ENCODE measurements around the gene SAT2. TPM values are rescaled to one million over a fixed set of nuclear protein-coding genes. Genes with fewer than 3 reads are reported as not detected.
A peak's percentile ranks its signal among the peaks of the same experiment; 100 is the strongest.

SAT2 gene
- total RNA-seq, 1 donor from 2014 or later, result 47.2 TPM

DNA sequence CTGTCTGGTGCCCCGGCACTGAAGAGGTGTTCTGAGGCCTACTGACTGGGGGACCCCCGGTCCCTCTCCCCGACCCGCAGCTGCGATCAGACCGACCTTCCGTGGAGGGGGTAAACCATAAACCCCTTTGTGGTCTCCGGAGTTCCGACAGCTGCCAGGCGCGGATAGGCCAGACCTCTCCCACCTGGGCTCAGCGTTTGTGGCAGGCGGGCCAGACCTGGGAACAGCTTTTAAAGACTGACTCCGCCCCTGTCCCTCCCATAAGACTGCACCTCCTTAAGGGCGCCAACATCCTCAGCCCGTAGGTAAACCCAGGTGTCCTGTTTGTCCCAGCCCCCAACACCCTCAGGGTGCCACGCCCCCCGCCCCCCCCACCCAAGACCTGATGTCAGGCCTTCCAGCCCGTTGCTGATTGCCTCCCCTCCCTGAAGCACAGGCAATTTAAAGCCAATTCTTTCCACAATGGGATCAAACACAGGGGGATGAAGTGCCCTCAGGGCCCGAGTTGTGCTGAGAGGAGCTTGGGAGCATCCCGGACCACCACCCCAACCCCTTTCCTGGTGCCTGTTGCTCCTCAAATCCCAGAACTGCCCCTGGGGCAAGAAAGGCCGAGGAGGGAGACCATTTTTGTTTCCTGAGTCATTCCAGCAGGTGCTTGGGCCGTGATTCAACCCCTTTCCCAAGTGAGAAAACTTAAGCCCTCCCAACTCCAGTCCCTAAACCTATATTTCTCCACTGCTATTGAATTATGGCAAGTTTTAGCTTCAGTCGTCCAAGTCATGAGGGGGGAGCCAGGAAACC lies 37.5 kb downstream of the SAT2 start, which contains the start of gene SOX15:
Gene SOX15 (minus strand): TSS at position 204 of the 801 bp plus-strand sequence. CDS start 418 bp downstream, outside the sequence.
- peak within 1 kb of the TSS; percentile 76 for H3K9ac ChIP-seq (ENCODE audit: low read length)
- H3K9me3 Mint-ChIP-seq (ENCODE audit: unreplicated experiment), result no peaks in the 10 kb centered on the region
- peaks cover 25% of the 10 kb centered on the region for H3K36me3 ChIP-seq (ENCODE audit: insufficient read depth, low read length)
- FAIRE-seq, result no peak
- H3K79me2 ChIP-seq (ENCODE audit: insufficient read depth, low read length), result peaks cover 34% of the 10 kb centered on the region
- no peaks in the 10 kb centered on the region for H3K27me3 ChIP-seq (ENCODE audit: insufficient read depth, low read length)
- peaks cover 41% of the 10 kb centered on the region for H4K20me1 ChIP-seq (ENCODE audit: insufficient read depth, low read length)
- peak within 1 kb of the TSS; percentile 82 for H3K27ac ChIP-seq (ENCODE audit: low read depth, low read length)
- no peak for TF ChIP-seq EZH2 (IDR thresholded peaks at IDR 0.05; ENCODE audit: insufficient read depth, low read length)
- TF ChIP-seq, protein P1, sequence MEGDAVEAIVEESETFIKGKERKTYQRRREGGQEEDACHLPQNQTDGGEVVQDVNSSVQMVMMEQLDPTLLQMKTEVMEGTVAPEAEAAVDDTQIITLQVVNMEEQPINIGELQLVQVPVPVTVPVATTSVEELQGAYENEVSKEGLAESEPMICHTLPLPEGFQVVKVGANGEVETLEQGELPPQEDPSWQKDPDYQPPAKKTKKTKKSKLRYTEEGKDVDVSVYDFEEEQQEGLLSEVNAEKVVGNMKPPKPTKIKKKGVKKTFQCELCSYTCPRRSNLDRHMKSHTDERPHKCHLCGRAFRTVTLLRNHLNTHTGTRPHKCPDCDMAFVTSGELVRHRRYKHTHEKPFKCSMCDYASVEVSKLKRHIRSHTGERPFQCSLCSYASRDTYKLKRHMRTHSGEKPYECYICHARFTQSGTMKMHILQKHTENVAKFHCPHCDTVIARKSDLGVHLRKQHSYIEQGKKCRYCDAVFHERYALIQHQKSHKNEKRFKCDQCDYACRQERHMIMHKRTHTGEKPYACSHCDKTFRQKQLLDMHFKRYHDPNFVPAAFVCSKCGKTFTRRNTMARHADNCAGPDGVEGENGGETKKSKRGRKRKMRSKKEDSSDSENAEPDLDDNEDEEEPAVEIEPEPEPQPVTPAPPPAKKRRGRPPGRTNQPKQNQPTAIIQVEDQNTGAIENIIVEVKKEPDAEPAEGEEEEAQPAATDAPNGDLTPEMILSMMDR (IDR thresholded peaks at IDR 0.05; ENCODE audit: insufficient read depth, low read depth, low read length), result no peak
- H3K4me3 Mint-ChIP-seq (ENCODE audit: unreplicated experiment), result peak within 1 kb of the TSS; percentile 54
- no peaks in the 10 kb centered on the region for H3K27me3 Mint-ChIP-seq (ENCODE audit: low read depth, unreplicated experiment)
- H3K4me1 ChIP-seq (ENCODE audit: insufficient read depth, low read length), result peaks cover 50% of the 10 kb centered on the region
- no peak within 1 kb of the TSS for H2AFZ ChIP-seq (ENCODE audit: low read depth, low read length)
- peaks cover 25% of the 10 kb centered on the region for H3K36me3 Mint-ChIP-seq (ENCODE audit: low read depth, unreplicated experiment)
- peak; percentile 35 for DNase-seq (ENCODE audit: low read depth)
- no peaks in the 10 kb centered on the region for H3K9me3 ChIP-seq (ENCODE audit: insufficient read depth, low read depth, low read length)
- peak within 1 kb of the TSS; percentile 85 for H3K27ac Mint-ChIP-seq (ENCODE audit: unreplicated experiment)
- peaks cover 43% of the 10 kb centered on the region for H3K4me1 Mint-ChIP-seq (ENCODE audit: low read depth, unreplicated experiment)
- peak within 1 kb of the TSS; percentile 81 for H3K4me2 ChIP-seq (ENCODE audit: low read length)
- no peak within 1 kb of the TSS for H3K4me3 ChIP-seq (ENCODE audit: insufficient read depth, low read depth, low read length)

DNA sequence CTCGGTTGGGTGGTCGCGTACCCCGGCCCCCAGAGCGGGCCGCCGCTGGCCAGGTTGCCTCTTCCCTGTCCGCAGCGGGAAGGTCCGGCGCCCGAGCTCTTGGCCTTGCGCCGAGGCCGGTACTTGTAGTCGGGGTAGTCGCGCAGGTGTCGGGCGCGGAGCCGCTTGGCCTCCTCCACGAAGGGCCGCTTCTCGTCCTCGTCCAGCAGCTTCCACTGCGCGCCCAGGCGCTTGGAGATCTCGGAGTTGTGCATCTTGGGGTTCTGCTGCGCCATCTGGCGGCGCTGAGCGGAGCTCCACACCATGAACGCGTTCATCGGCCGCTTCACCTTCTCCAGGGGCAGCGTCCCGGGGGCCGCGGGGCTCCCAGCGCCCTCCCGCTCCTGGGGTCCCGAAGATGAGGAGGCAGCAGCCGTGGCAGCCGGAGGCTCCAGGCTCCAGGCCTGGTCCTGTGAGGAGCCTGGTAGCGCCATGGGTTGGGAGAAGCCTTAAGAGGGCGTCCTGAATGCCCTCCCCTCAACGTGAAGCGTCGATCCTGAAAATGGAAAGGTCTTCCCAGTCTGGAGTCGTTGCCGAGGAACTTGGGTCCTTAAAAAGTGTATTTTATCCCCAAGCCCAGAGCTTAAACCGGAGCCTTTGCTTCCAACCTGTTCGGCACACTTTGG lies 38.3 kb downstream of the SAT2 start:
- no peaks in the 10 kb centered on the region for H3K9me3 ChIP-seq (ENCODE audit: insufficient read depth, low read depth, low read length)
- peaks cover 41% of the 10 kb centered on the region for H4K20me1 ChIP-seq (ENCODE audit: insufficient read depth, low read length)
- Mint-ChIP-seq H3K27ac (ENCODE audit: unreplicated experiment) (no peak overlapping the region), H3K4me1 (ENCODE audit: low read depth, unreplicated experiment) (peaks cover 47% of the 10 kb centered on the region), H3K9me3 (ENCODE audit: unreplicated experiment) (no peaks in the 10 kb centered on the region), H3K4me3 (ENCODE audit: unreplicated experiment) (peak overlapping the region; percentile 14), H3K27me3 (ENCODE audit: low read depth, unreplicated experiment) (no peaks in the 10 kb centered on the region), H3K36me3 (ENCODE audit: low read depth, unreplicated experiment) (peaks cover 24% of the 10 kb centered on the region)
- H3K27ac ChIP-seq (ENCODE audit: low read depth, low read length), result peak overlapping the region; percentile 22
- no peaks in the 10 kb centered on the region for H3K27me3 ChIP-seq (ENCODE audit: insufficient read depth, low read length)
- H3K79me2 ChIP-seq (ENCODE audit: insufficient read depth, low read length), result peaks cover 42% of the 10 kb centered on the region
- DNase-seq (ENCODE audit: low read depth), result peak; percentile 61
- H3K4me1 ChIP-seq (ENCODE audit: insufficient read depth, low read length), result peaks cover 52% of the 10 kb centered on the region
- H2AFZ ChIP-seq (ENCODE audit: low read depth, low read length), result no peak overlapping the region
- H3K4me2 ChIP-seq (ENCODE audit: low read length), result peak overlapping the region; percentile 81
- peak overlapping the region; percentile 68 for H3K9ac ChIP-seq (ENCODE audit: low read length)
- TF ChIP-seq EZH2 (IDR thresholded peaks at IDR 0.05; ENCODE audit: insufficient read depth, low read length), result no peak
- TF ChIP-seq, protein P1 (IDR thresholded peaks at IDR 0.05; ENCODE audit: insufficient read depth, low read depth, low read length), result peak; percentile 56
- H3K4me3 ChIP-seq (ENCODE audit: insufficient read depth, low read depth, low read length), result no peak overlapping the region
- peaks cover 17% of the 10 kb centered on the region for H3K36me3 ChIP-seq (ENCODE audit: insufficient read depth, low read length)
- no peak for FAIRE-seq
